Prostate gland (tissue), 2 donors: ENCODE results near the gene BLM. TPM values are rescaled to one million over a fixed set of nuclear protein-coding genes. Genes with fewer than 3 reads are reported as not detected.
"Not testable (repeated sequence)": the region's sequence is repeated elsewhere in the genome, so short reads cannot be mapped to it uniquely, and the experiment has no call there.

Source experiments
- DNase-seq: peaks from one replicate; pipeline ENCODE4 v3.0.0-alpha.2; 2019; ENCODE audit warnings: low spot score
- H3K27ac ChIP-seq, 2 donors: fragments of 200-600 bp; sonication (generic); 2 replicates each; pipeline ENCODE4 v1.5.1; 2017 to 2019
- H3K27me3 ChIP-seq: fragments of 200-600 bp; sonication (generic); replicated peaks from 2 replicates; pipeline ENCODE4 v1.5.1; 2019; ENCODE audit not compliant: insufficient read depth
- H3K36me3 ChIP-seq, 2 donors: fragments of 200-600 bp; sonication (generic); 1 replicate in 1 of 2; 2 replicates in 1 of 2; pipeline versions ENCODE4 v1.5.1 to v1.8.1; 2017 to 2019
- H3K4me1 ChIP-seq: fragments of 200-600 bp; sonication (generic); replicated peaks from 2 replicates; pipeline ENCODE4 v1.5.1; 2019
- H3K4me3 ChIP-seq, 2 donors: fragments of 200-600 bp; sonication (generic); 2 replicates each; pipeline ENCODE4 v1.5.1; 2017 to 2019
- H3K9me3 ChIP-seq: fragments of 200-600 bp; sonication (generic); 2 replicates; pipeline ENCODE4 v1.5.1; 2017
- POLR2A ChIP-seq: fragments of 450-650 bp; IDR thresholded peaks from one replicate; pipeline ENCODE4 v1.6.1; 2016; ENCODE audit warnings: antibody characterized with exemption, mild to moderate bottlenecking
- POLR2AphosphoS5 ChIP-seq: sonication (generic); formaldehyde crosslinking; IDR thresholded peaks from one replicate; pipeline ENCODE4 v1.6.1; 2017; ENCODE audit warnings: antibody characterized with exemption
- WGBS: methylation state at CpG from one replicate; pipeline ENCODE4 v1.1.5; 2018; 5-methylcytosine and 5-hydroxymethylcytosine counted together
- intact Hi-C: fragments of 100-400 bp; cut with DNase I; formaldehyde crosslinking; loops from one replicate; pipeline ENCODE4 v1.14.2; 2022
- total RNA-seq, 2 donors: library from RNA; depleted of rRNA; stranded (reverse); fragments of >200 nt; gene quantifications; one replicate each; pipeline ENCODE4 v1.1.0, GENCODE V29; 2016
- TF ChIP-seq, protein P1 (sequence below), 4 experiments: fragments of 200-600 bp in 2 of 4; fragments of 450-650 bp in 2 of 4; sonication (generic) in 2 of 4; IDR thresholded peaks; 1 replicate in 3 of 4; 2 replicates in 1 of 4; pipeline ENCODE4 v1.5.1; 2016 to 2019; ENCODE audit warnings: antibody characterized with exemption in 4 of 4, mild to moderate bottlenecking in 2 of 4, moderate library complexity in 2 of 4

Gene BLM
- 1 to 10 TPM; 1.4 to 4.9 TPM for total RNA-seq

DNA sequence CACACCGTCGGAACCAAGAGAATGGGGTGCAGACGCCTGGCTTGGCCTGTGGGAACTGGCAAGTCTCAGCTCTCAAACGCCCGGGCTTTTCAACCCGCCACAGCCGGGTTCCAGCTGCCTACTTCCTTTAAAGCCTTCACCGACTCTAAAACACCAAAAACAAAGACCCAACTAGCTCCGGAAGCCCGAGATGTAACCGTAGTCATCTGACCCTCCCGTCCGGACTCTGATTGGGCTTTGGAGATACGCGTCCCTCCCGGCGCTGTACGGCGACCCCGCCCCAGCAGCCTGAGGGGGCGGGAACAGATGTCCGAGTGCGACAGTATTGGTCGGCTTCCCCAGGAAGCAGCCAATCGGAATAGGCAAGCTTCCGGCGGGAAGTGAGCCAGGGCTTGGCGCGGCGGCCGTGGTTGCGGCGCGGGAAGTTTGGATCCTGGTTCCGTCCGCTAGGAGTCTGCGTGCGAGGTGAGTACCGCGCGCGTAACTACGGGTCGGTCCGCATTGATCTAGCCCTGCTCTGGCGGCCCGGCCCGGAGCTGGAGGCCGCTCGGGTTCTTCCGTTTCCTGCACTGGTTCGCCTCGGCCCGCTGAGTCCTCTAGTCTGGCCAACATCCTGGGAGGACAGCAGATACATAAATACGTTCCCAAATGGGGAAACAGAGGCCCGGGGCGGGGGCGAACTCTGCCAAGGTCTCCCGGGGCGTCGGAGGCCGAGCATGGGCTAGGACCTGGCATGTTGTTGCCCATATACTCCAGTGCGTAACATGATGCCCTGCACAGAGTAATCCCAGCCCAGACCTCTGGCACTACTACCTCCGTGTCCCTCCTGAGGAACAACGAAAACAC lies at the start of gene BLM:
Gene BLM (plus strand): TSS at position 371 of the 846 bp plus-strand sequence. CDS start 30,047 bp downstream, outside the sequence.
- Histone ChIP-seq H3K4me3 (peak within 1 kb of the TSS; percentile 49 to 57), H3K36me3 (no peaks in the 10 kb centered on the region), H3K4me1 (no peaks in the 10 kb centered on the region), H3K9me3 (no peaks in the 10 kb centered on the region), H3K27me3 (no peaks in the 10 kb centered on the region), H3K27ac (peak within 1 kb of the TSS; percentile 82 to 90)
- peak; percentile 96 for DNase-seq
- TF ChIP-seq POLR2AphosphoS5 (peak; percentile 97), POLR2A (peak; percentile 47)
- TF ChIP-seq, protein P1, sequence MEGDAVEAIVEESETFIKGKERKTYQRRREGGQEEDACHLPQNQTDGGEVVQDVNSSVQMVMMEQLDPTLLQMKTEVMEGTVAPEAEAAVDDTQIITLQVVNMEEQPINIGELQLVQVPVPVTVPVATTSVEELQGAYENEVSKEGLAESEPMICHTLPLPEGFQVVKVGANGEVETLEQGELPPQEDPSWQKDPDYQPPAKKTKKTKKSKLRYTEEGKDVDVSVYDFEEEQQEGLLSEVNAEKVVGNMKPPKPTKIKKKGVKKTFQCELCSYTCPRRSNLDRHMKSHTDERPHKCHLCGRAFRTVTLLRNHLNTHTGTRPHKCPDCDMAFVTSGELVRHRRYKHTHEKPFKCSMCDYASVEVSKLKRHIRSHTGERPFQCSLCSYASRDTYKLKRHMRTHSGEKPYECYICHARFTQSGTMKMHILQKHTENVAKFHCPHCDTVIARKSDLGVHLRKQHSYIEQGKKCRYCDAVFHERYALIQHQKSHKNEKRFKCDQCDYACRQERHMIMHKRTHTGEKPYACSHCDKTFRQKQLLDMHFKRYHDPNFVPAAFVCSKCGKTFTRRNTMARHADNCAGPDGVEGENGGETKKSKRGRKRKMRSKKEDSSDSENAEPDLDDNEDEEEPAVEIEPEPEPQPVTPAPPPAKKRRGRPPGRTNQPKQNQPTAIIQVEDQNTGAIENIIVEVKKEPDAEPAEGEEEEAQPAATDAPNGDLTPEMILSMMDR (IDR thresholded peaks at IDR 0.05), result peak in 3 of 4 experiments; percentile 13 to 62 (median 55)
- under 1% methylated on average over 63 of the region's 65 CpGs for WGBS
- intact Hi-C loops, result loop anchor here (5.0 kb wide), 1 partner anchor 155 kb away; no protein-coding TSS in a partner anchor

DNA sequence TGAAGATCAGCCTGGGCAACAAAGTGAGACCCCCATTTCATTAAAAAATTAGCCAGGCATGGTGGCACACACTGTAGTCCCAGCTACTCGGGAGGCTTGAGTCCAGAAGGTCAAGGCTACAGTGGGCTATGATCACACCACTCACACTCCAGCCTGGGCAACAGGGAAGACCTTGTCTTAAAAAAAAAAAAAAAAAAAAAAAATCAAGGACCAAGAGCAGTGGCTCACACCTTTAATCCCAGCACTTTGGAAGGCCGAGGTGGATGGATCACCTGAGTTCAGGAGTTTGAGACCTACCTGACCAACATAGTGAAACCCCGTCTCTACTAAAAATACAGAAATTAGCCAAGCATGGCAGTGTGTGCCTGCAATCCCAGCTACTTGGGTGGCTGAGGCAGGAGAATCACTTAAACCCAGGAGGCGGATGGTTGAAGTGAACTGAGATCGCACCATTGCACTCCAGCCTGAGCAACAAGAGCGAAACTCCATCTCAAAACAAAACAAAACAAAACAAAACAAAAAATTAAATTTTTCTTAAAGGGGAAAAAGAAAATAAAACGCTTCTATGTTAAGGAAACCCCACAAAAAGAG lies 49.3 kb upstream of the BLM start:
- intact Hi-C loops, H3K36me3 ChIP-seq, H3K9me3 ChIP-seq, H3K4me1 ChIP-seq, H3K27ac ChIP-seq, H3K27me3 ChIP-seq, H3K4me3 ChIP-seq, DNase-seq: not testable (repeated sequence)
- 89% methylated on average over 7 of the region's 7 CpGs for WGBS

DNA sequence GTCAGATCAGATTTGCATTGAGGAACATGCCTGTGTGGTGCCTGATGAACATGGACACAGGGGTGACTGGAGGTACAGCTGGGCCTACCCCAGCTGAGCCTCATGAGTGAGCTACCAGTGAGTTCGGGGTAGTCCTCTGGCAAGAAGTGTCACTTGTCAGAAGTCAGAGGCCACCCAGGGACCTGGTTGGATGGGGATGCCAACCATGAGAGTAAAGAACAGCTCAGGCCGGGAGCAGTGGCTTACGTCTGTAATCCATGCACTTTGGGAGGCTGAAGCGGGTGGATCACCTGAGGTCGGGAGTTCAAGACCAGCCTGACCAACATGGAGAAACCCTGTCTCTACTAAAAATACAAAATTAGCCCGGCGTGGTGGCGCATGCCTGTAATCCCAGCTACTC lies 46.5 kb upstream of the BLM start:
- H3K9me3 ChIP-seq, H3K27ac ChIP-seq, DNase-seq, H3K36me3 ChIP-seq, H3K27me3 ChIP-seq, intact Hi-C loops, H3K4me1 ChIP-seq, H3K4me3 ChIP-seq: not testable (repeated sequence)
- 100% methylated on average over 8 of the region's 8 CpGs for WGBS

DNA sequence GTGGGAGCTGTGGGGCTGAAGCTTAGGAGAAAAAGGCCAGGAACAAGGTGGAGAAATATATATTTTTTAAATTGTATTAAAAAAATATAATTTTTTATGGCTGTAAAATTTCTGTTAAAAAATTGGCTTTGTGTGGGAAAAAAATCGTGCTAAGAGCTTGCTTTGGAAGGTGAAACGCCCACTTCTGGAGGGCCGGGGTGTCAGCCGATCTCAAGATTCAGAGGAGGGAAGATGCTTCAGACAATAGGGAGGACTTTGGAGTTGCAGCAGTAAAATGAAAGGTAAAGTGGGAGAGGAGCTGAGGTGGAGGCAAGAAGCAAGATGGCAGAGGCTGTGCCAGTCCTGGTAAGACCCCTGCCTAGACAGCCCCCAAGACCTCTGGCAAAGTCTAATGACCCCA lies 45.9 kb upstream of the BLM start:
- no peaks in the 10 kb centered on the region for H3K9me3 ChIP-seq
- intact Hi-C loops, result no loop called here
- no peak for TF ChIP-seq POLR2AphosphoS5
- TF ChIP-seq, protein P1 (IDR thresholded peaks at IDR 0.05), result no peak
- TF ChIP-seq POLR2A, result no peak
- no peak overlapping the region for H3K27ac ChIP-seq
- H3K36me3 ChIP-seq, result no peaks in the 10 kb centered on the region
- 84% methylated on average over 4 of the region's 4 CpGs for WGBS
- DNase-seq, result no peak
- no peaks in the 10 kb centered on the region for H3K27me3 ChIP-seq
- no peaks in the 10 kb centered on the region for H3K4me1 ChIP-seq
- no peak overlapping the region for H3K4me3 ChIP-seq

DNA sequence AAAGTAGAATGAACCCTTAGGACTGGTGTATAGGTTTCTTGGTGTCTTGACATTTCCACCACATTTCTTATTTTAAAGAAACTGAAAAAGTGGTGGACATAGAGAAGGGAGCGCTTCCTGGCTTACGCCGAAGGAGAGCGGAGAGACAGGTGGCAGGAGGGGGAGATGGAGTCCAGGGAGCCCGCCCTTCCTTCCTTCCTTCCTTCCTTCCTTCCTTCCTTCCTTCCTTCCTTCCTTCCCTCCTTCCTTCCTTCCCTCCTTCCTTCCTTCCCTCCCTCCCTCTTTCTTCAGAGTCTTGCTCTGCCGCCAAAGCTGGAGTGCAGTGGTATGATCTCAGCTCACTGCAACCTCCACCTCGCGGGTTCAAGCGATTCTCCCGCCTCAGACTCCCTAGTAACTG lies 43.8 kb upstream of the BLM start:
- H3K4me1 ChIP-seq, H3K27me3 ChIP-seq, H3K36me3 ChIP-seq, intact Hi-C loops, H3K9me3 ChIP-seq, H3K27ac ChIP-seq, H3K4me3 ChIP-seq, DNase-seq: not testable (repeated sequence)
- 91% methylated on average over 10 of the region's 10 CpGs for WGBS

DNA sequence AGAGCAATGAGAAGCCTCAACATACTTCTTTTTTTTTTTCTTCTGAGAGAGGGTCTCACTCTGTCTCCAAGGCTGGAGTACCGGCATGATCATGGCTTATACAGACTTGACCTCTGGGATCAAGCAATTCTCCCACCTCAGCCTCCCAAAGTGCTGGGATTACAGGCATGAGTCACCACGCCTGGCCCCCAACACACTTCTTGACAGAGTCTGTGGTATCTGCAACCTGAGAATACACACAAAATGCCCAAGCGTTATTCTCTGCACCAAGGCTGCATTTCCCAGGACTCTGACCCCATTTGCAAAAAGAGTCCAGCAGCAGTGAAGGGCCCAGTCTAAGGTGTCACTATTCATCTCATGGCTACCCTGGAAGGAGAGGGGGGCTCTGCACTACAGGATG lies 42.7 kb upstream of the BLM start:
- H3K27me3 ChIP-seq, result no peaks in the 10 kb centered on the region
- H3K4me3 ChIP-seq, result no peak overlapping the region
- no peak overlapping the region for H3K27ac ChIP-seq
- H3K4me1 ChIP-seq, result no peaks in the 10 kb centered on the region
- DNase-seq, result no peak
- H3K36me3 ChIP-seq, result no peaks in the 10 kb centered on the region
- TF ChIP-seq POLR2A (no peak), POLR2AphosphoS5 (no peak)
- TF ChIP-seq, protein P1 (IDR thresholded peaks at IDR 0.05), result no peak
- H3K9me3 ChIP-seq, result no peaks in the 10 kb centered on the region
- intact Hi-C loops, result no loop called here
- WGBS, result 91% methylated on average over 3 of the region's 3 CpGs
